Measurements from ENCODE around the gene MDFI. TPM values are rescaled to one million over a fixed set of nuclear protein-coding genes. Genes with fewer than 3 reads are reported as not detected.

Gene MDFI
- total RNA-seq, 1 donor from 2014 or later: 29.5 TPM

DNA sequence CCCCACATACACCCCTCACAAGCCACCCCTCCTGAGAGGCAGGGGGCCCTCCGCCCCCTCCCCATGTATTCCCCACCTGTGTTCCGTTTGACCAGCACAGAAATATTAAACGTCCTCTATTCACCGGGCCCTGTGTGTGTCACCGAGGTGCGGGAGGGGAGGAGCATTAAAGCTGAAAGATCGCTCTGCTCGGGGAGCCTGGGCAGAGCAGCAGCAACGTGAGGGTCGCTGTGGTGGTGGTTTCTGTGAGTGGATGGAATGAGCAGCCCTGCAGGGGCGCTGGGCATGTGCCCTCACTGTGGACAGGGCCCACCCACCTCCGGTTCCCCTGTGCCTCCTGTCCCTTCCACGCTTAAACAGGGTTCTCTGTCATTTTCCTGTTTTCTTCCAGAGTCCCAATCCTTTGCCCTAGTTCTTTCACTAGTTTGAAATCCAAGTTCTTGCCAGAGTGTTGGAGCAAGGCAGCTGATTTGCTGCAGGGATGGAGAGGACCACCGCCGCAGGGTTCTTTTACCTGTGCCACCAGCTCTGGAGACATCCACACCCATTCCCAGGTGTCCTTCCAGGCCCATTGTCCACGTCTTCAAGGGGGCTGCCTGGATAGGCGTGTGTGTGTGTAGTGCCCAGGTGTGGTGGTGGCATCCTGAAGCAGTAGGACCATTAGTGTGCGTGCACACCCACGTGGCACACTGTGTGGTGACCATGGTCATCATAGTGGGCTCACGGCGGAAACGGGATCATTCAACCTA, 37.6 kb upstream of the MDFI start:
- no peak for DNase-seq (ENCODE audit: low spot score)
- Histone ChIP-seq H3K27me3 (no peaks in the 10 kb centered on the region), H3K4me1 (peaks cover 7% of the 10 kb centered on the region), H3K9me3 (ENCODE audit: low read depth) (no peaks in the 10 kb centered on the region), H3K4me2 (no peak overlapping the region), H3K27ac (no peak overlapping the region), H3K36me3 (no peaks in the 10 kb centered on the region), H3K79me2 (ENCODE audit: low read depth) (no peaks in the 10 kb centered on the region), H2AFZ (replicated peaks) (no peak overlapping the region), H4K20me1 (ENCODE audit: low read depth) (peaks cover 3% of the 10 kb centered on the region), H3F3A (ENCODE audit: low read depth) (peaks cover 16% of the 10 kb centered on the region), H3K9ac (no peak overlapping the region), H3K4me3 (no peak overlapping the region)
- Mint-ChIP-seq H3K27ac (peak overlapping the region; percentile 69), H3K36me3 (peaks cover 7% of the 10 kb centered on the region), H3K27me3 (ENCODE audit: insufficient read depth, low read depth) (peaks cover 4% of the 10 kb centered on the region), H3K9me3 (no peaks in the 10 kb centered on the region), H3K4me3 (peak overlapping the region; percentile 27), H3K4me1 (peaks cover 17% of the 10 kb centered on the region)
- TF ChIP-seq EZH2 (IDR thresholded peaks at IDR 0.05) (no peak), EZH2phosphoT487 (IDR thresholded peaks at IDR 0.05) (no peak)
- TF ChIP-seq, protein P1, sequence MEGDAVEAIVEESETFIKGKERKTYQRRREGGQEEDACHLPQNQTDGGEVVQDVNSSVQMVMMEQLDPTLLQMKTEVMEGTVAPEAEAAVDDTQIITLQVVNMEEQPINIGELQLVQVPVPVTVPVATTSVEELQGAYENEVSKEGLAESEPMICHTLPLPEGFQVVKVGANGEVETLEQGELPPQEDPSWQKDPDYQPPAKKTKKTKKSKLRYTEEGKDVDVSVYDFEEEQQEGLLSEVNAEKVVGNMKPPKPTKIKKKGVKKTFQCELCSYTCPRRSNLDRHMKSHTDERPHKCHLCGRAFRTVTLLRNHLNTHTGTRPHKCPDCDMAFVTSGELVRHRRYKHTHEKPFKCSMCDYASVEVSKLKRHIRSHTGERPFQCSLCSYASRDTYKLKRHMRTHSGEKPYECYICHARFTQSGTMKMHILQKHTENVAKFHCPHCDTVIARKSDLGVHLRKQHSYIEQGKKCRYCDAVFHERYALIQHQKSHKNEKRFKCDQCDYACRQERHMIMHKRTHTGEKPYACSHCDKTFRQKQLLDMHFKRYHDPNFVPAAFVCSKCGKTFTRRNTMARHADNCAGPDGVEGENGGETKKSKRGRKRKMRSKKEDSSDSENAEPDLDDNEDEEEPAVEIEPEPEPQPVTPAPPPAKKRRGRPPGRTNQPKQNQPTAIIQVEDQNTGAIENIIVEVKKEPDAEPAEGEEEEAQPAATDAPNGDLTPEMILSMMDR (IDR thresholded peaks at IDR 0.05): no peak

DNA sequence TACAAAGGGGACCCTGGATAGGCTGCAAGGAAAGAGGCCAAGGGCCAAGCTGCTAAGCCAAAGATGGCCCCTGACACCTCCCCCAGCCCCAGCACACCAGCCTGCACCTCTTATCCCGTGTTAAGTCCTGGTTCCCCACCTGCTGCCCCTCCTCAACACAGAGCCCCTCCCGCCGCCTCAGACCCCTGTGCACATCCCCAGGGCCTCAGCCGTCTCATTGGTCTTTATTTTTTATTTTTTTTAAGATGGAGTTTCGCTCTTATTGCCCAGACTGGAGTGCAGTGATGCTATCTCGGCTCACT, 37.1 kb upstream of the MDFI start:
- Histone ChIP-seq H3K4me3 (no peak overlapping the region), H3K36me3 (no peaks in the 10 kb centered on the region), H3K9ac (no peak overlapping the region), H2AFZ (replicated peaks) (no peak overlapping the region), H4K20me1 (ENCODE audit: low read depth) (peaks cover 3% of the 10 kb centered on the region), H3K9me3 (ENCODE audit: low read depth) (no peaks in the 10 kb centered on the region), H3K4me1 (peaks cover 7% of the 10 kb centered on the region), H3K27ac (no peak overlapping the region), H3K4me2 (no peak overlapping the region), H3K79me2 (ENCODE audit: low read depth) (no peaks in the 10 kb centered on the region), H3F3A (ENCODE audit: low read depth) (peaks cover 16% of the 10 kb centered on the region), H3K27me3 (no peaks in the 10 kb centered on the region)
- Mint-ChIP-seq H3K4me1 (peaks cover 17% of the 10 kb centered on the region), H3K9me3 (no peaks in the 10 kb centered on the region), H3K27ac (no peak overlapping the region), H3K27me3 (ENCODE audit: insufficient read depth, low read depth) (peaks cover 4% of the 10 kb centered on the region), H3K4me3 (no peak overlapping the region), H3K36me3 (peaks cover 7% of the 10 kb centered on the region)
- no peak for TF ChIP-seq EZH2 (IDR thresholded peaks at IDR 0.05)
- TF ChIP-seq, protein P1 (IDR thresholded peaks at IDR 0.05): no peak
- no peak for TF ChIP-seq EZH2phosphoT487 (IDR thresholded peaks at IDR 0.05)
- no peak for DNase-seq (ENCODE audit: low spot score)

DNA sequence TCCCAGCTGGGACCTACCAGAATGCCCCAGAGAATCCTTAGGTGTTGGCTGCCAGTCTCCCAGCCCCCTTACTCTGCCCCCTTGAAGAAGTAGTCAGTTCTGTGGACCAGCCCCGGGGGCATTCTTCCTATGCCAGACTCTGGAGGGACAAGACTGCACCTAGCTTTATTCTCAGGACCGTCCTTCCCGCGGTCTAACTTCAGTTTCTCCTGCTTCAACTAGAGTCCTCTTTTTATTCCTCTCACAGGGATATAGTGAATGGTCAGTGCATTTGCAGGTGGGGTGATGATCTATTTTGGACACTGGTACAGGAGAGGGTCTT, 35.9 kb upstream of the MDFI start:
- H3K9me3 Mint-ChIP-seq: no peaks in the 10 kb centered on the region
- Histone ChIP-seq H3K27ac (no peak overlapping the region), H4K20me1 (ENCODE audit: low read depth) (peaks cover 3% of the 10 kb centered on the region), H3K9ac (no peak overlapping the region), H3K4me3 (no peak overlapping the region), H3K4me1 (peaks cover 7% of the 10 kb centered on the region), H2AFZ (replicated peaks) (no peak overlapping the region), H3K4me2 (no peak overlapping the region), H3K79me2 (ENCODE audit: low read depth) (no peaks in the 10 kb centered on the region), H3K36me3 (no peaks in the 10 kb centered on the region), H3K9me3 (ENCODE audit: low read depth) (no peaks in the 10 kb centered on the region), H3F3A (ENCODE audit: low read depth) (peaks cover 16% of the 10 kb centered on the region), H3K27me3 (no peaks in the 10 kb centered on the region)
- DNase-seq (ENCODE audit: low spot score): no peak
- peaks cover 6% of the 10 kb centered on the region for H3K27me3 Mint-ChIP-seq (ENCODE audit: insufficient read depth, low read depth)
- TF ChIP-seq EZH2phosphoT487 (IDR thresholded peaks at IDR 0.05) (no peak), EZH2 (IDR thresholded peaks at IDR 0.05) (no peak)
- TF ChIP-seq, protein P1 (IDR thresholded peaks at IDR 0.05): no peak
- H3K4me1 Mint-ChIP-seq: peaks cover 15% of the 10 kb centered on the region
- H3K36me3 Mint-ChIP-seq: no peaks in the 10 kb centered on the region
- H3K27ac Mint-ChIP-seq: peak overlapping the region; percentile 9
- H3K4me3 Mint-ChIP-seq: no peak overlapping the region

All from neural progenitor cell (in vitro differentiated cells).